ENCODE data around the gene TBC1D22B. TPM values are rescaled to one million over a fixed set of nuclear protein-coding genes. Genes with fewer than 3 reads are reported as not detected.

Gene TBC1D22B
- total RNA-seq, 2 experiments from 2014 or later, result 15.4 TPM

DNA sequence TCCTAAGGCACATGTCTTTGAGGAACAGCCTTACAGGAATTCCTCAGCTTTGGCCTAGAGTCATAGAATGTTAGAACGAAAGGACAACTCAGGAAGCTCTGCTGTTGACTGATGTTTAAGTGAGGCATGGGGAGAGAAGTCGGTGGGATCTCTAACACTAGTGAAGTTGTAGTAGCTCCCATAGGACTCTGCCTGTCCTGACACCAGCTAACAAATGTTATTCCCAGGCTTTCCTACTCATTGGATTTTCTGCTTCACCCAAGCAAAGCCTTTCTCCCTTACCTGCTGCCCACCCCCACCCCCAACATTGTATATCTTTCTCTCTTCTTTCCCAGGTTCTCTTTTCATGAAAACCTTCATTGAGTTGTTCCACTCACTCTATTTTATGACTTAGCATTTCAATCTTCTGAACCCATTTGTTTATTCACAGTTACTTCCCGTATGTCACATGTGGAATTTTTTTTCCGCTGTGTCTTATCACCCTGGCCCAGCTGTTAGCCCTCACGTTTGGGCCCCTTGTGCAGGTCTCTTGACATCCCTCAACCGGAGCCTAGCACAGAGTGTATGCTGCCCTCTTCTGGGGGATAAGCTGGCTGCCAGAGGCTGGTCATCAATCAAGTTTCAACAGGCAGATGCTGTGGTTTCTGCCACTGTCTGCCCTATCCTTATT lies 57.0 kb downstream of the TBC1D22B start:
- ATAC-seq (peak; percentile 84), DNase-seq (peak; percentile 71)
- Mint-ChIP-seq H3K9me3 (ENCODE audit: insufficient read depth) (no peaks in the 10 kb centered on the region), H3K27me3 (ENCODE audit: low read depth) (no peaks in the 10 kb centered on the region), H3K4me3 (no peak overlapping the region), H3K27ac (no peak overlapping the region), H3K36me3 (ENCODE audit: low read depth) (peaks cover 15% of the 10 kb centered on the region), H3K4me1 (ENCODE audit: low read depth) (peaks cover 20% of the 10 kb centered on the region)
- CTCF ChIA-PET, result interaction anchor here (0.7 to 7.8 kb wide), 33 partner anchors 9 to 429 kb away, joined by 3 to 106 read pairs (median 5); partner anchors contain the start of gene C6orf89
- POLR2A ChIA-PET, result interaction anchor here (0.6 kb wide), 2 partner anchors 48 to 109 kb away, joined by 3 read pairs; no protein-coding TSS in a partner anchor

DNA sequence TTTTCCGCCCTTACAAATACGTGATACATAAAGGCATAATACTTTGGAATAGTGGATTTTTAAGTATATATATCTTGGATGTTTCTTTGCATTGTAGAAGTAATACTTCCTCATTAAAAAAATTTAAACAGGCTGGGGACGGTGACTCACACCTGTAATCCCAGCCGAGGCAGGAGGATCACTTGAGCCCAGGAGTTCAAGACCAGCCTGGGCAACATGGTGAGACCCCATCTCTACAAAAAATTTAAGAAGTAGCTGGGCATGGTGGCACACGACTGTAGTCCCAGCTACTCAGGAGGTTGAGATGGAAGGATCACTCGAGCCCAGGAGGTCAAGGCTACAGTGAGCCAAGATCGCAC lies 57.6 kb downstream of the TBC1D22B start:
- peaks cover 20% of the 10 kb centered on the region for H3K4me1 Mint-ChIP-seq (ENCODE audit: low read depth)
- H3K27me3 Mint-ChIP-seq (ENCODE audit: low read depth), result no peaks in the 10 kb centered on the region
- POLR2A ChIA-PET, result no interaction called here
- DNase-seq (no peak), ATAC-seq (no peak)
- peaks cover 14% of the 10 kb centered on the region for H3K36me3 Mint-ChIP-seq (ENCODE audit: low read depth)
- no peak overlapping the region for H3K27ac Mint-ChIP-seq
- CTCF ChIA-PET, result interaction anchor here (0.7 to 7.8 kb wide), 26 partner anchors 9 to 429 kb away, joined by 3 to 106 read pairs (median 6); partner anchors contain the start of gene C6orf89
- no peaks in the 10 kb centered on the region for H3K9me3 Mint-ChIP-seq (ENCODE audit: insufficient read depth)
- H3K4me3 Mint-ChIP-seq, result no peak overlapping the region

DNA sequence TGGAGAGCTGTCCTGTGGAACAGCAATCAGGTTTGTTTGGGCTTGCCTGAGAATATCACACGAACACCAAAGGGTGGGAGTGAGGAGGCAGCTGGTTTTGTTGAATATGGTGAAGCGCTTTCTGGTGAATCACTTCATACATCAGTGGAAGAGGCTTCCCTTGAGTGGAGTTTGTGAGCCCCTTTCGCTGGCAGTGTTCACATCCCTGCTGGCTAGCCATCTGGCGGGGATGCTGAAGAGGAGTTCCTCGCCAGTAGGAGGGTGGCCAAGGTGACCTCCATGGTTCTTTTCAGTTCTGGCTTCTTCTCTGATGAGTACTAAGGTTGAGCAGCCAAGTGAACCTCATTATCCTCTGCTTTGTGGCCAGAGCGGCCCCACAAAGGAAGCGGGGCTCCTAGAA lies 58.5 kb downstream of the TBC1D22B start:
- CTCF ChIA-PET, result interaction anchor here (1.0 to 7.8 kb wide), 9 partner anchors 9 to 296 kb away, joined by 3 to 106 read pairs (median 8); no protein-coding TSS in a partner anchor
- no peak for DNase-seq
- Mint-ChIP-seq H3K27ac (no peak overlapping the region), H3K9me3 (ENCODE audit: insufficient read depth) (no peaks in the 10 kb centered on the region), H3K27me3 (ENCODE audit: low read depth) (no peaks in the 10 kb centered on the region), H3K4me1 (ENCODE audit: low read depth) (peaks cover 17% of the 10 kb centered on the region), H3K4me3 (no peak overlapping the region), H3K36me3 (ENCODE audit: low read depth) (peaks cover 14% of the 10 kb centered on the region)
- POLR2A ChIA-PET, result interaction anchor here (1.3 kb wide), 1 partner anchor 144 kb away, joined by 4 read pairs; no protein-coding TSS in a partner anchor
- no peak for ATAC-seq

DNA sequence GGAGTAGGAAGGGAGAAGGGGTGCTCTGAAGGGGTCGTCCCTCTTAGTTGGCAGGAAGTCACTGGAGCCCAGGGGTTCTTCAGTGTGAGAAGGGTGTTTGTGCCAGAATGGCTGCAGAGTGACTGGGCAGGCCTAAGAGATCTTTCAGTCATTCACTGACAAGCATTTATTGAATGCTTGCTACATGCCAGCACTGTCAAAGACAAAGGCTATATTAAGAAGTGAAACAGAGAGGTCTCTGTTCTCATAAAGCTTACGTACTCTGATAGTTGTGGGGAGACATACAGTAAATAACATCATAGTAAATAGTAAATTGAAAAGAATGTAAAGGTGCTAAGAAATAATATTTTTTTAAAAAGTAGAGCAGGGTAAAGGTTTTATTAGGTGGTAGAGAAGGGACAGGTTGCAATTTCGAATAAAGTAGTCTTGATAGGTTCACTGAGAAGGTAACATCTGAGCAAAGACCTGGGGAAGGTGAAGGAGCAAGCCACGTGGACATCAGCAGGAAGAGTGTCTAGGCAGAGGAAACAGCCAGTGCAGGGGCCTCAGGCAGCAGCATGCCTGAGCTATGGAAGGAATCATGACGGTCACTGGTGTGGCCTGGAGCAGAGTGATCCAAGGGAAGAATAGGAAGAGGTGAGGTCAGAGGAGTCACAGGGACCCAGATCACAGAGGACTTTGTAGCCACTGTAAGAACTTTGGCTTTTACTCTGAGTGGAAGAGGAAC lies 59.9 kb downstream of the TBC1D22B start:
- peaks cover 4% of the 10 kb centered on the region for H3K4me1 Mint-ChIP-seq (ENCODE audit: low read depth)
- ChIA-PET POLR2A (interaction anchor here (0.9 kb wide), 1 partner anchor 60 kb away, joined by 3 read pairs; no protein-coding TSS in a partner anchor), CTCF (interaction anchor here (1.2 to 7.8 kb wide), 3 partner anchors 7 to 297 kb away, joined by 3 to 106 read pairs (median 26); no protein-coding TSS in a partner anchor)
- no peaks in the 10 kb centered on the region for H3K9me3 Mint-ChIP-seq (ENCODE audit: insufficient read depth)
- ATAC-seq, result no peak
- no peak overlapping the region for H3K4me3 Mint-ChIP-seq
- no peak for DNase-seq
- H3K36me3 Mint-ChIP-seq (ENCODE audit: low read depth), result peaks cover 15% of the 10 kb centered on the region
- no peaks in the 10 kb centered on the region for H3K27me3 Mint-ChIP-seq (ENCODE audit: low read depth)
- no peak overlapping the region for H3K27ac Mint-ChIP-seq

DNA sequence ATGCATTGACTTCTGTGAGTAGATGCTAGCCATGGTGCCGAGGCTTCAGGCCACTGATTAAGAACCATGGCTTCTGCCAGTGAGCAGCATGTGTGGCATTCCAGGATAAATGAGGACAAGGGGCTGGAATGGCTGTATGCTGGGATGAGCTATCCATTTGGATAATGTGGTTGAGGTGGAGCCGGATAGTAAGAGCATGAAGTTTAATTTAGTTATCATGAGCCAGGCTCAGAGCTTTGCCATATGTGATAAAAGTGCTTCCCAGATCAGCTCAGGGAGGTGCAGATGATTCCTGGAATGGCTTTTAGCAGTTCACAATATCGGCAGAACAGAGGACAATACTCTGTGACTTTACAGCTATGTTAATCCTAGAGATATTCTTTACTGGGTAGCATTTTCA lies 61.6 kb downstream of the TBC1D22B start:
- DNase-seq (no peak), ATAC-seq (no peak)
- H3K9me3 Mint-ChIP-seq (ENCODE audit: insufficient read depth), result no peaks in the 10 kb centered on the region
- ChIA-PET POLR2A (interaction anchor here (1.2 kb wide), 1 partner anchor 318 kb away, joined by 5 read pairs; no protein-coding TSS in a partner anchor), CTCF (interaction anchor here (1.1 to 1.4 kb wide), 2 partner anchors 108 to 298 kb away, joined by 3 to 4 read pairs; no protein-coding TSS in a partner anchor)
- H3K27me3 Mint-ChIP-seq (ENCODE audit: low read depth), result no peaks in the 10 kb centered on the region
- peaks cover 9% of the 10 kb centered on the region for H3K4me1 Mint-ChIP-seq (ENCODE audit: low read depth)
- no peak overlapping the region for H3K27ac Mint-ChIP-seq
- peaks cover 10% of the 10 kb centered on the region for H3K36me3 Mint-ChIP-seq (ENCODE audit: low read depth)
- no peak overlapping the region for H3K4me3 Mint-ChIP-seq

DNA sequence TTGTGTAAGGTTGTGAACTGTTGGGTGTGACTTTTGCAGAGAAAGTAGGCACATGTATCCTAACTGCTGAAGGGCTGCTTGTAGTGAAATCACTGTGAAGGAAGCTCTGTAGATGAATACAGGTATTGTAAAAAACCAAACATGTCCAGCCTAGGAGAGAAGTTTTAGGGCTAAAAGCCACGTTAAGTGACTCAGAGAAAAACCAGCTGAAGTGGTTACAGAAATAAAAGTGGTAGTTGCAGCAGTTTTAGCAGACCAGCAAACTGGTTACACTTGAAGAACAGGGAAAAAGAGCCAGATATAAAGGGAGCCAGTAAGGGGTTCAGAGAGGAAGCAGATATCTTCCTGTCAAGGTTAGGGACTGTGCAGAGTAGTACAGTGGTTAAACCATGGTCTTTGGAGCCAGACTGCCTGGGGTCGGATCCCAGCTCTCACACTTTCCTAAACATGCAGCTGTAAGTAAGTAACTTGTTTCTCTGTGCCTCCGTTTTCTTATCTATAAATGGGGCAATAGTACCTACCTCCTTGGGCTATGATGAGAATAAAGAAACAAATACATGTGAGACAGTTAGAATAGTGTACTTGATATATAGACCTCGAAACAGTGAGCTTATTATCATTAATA lies 62.4 kb downstream of the TBC1D22B start:
- H3K9me3 Mint-ChIP-seq (ENCODE audit: insufficient read depth), result no peaks in the 10 kb centered on the region
- H3K4me1 Mint-ChIP-seq (ENCODE audit: low read depth), result peaks cover 5% of the 10 kb centered on the region
- H3K36me3 Mint-ChIP-seq (ENCODE audit: low read depth), result peaks cover 7% of the 10 kb centered on the region
- no peak overlapping the region for H3K27ac Mint-ChIP-seq
- H3K4me3 Mint-ChIP-seq, result no peak overlapping the region
- POLR2A ChIA-PET, result interaction anchor here (1.2 kb wide), 1 partner anchor 318 kb away, joined by 5 read pairs; no protein-coding TSS in a partner anchor
- DNase-seq, result no peak
- no peak for ATAC-seq
- CTCF ChIA-PET, result interaction anchor here (0.8 to 1.4 kb wide), 4 partner anchors 108 to 372 kb away, joined by 3 to 4 read pairs (median 4); no protein-coding TSS in a partner anchor
- H3K27me3 Mint-ChIP-seq (ENCODE audit: low read depth), result no peaks in the 10 kb centered on the region

DNA sequence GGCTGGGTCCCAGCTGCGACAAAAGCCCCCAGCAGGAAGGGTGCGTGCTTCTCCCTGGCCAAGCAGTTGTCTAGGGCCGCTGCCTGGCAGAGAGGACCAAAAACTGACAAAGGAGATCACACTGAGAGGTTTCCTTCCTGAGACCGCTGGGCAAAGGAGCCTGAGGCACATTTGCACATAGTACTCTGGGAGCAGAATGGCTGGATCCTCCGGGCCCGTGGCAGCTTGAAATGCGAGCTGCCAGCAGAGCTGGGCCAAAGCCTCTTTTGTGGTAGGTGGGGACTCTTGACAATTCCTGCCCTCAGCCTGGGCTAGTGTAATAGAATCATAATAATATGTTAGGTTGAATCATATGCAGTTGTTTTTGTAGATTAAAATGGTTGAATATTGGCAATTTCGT lies 63.1 kb downstream of the TBC1D22B start:
- no peaks in the 10 kb centered on the region for H3K9me3 Mint-ChIP-seq (ENCODE audit: insufficient read depth)
- H3K27ac Mint-ChIP-seq, result no peak overlapping the region

DNA sequence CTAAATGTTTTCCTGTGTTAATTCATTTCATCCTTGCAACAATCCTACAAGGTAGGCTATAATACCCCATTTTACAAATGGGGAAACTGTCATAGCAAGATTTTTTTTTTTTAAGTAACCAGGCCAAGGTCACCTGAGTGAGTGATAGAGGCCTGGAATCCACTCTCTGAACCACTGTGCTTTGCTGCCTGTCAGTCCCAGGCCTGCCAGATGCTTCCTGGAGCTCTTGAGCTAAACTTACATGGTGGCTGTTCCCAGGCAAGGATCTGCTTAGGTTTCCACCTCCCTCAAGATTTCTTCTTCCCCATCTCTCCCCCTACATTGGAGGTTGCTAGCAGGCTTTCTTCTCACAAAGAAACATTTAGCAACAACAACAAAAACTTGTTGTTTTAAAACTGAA lies 63.5 kb downstream of the TBC1D22B start:
- Mint-ChIP-seq H3K36me3 (ENCODE audit: low read depth) (peaks cover 7% of the 10 kb centered on the region), H3K27ac (no peak overlapping the region), H3K9me3 (ENCODE audit: insufficient read depth) (no peaks in the 10 kb centered on the region), H3K4me1 (ENCODE audit: low read depth) (peaks cover 7% of the 10 kb centered on the region), H3K4me3 (no peak overlapping the region), H3K27me3 (ENCODE audit: low read depth) (no peaks in the 10 kb centered on the region)
- ChIA-PET POLR2A (no interaction called here), CTCF (interaction anchor here (0.6 to 1.3 kb wide), 4 partner anchors 230 to 371 kb away, joined by 3 to 4 read pairs (median 3); no protein-coding TSS in a partner anchor)
- ATAC-seq (no peak), DNase-seq (no peak)

More for the DNA sequence above, 63.1 kb downstream of the TBC1D22B start:
- no peaks in the 10 kb centered on the region for H3K27me3 Mint-ChIP-seq (ENCODE audit: low read depth)
- CTCF ChIA-PET, result interaction anchor here (0.6 to 1.4 kb wide), 5 partner anchors 109 to 372 kb away, joined by 3 to 4 read pairs (median 3); no protein-coding TSS in a partner anchor
- no peak overlapping the region for H3K4me3 Mint-ChIP-seq
- peaks cover 5% of the 10 kb centered on the region for H3K4me1 Mint-ChIP-seq (ENCODE audit: low read depth)
- no peak for DNase-seq
- ATAC-seq, result no peak
- H3K36me3 Mint-ChIP-seq (ENCODE audit: low read depth), result peaks cover 7% of the 10 kb centered on the region
- POLR2A ChIA-PET, result no interaction called here

DNA sequence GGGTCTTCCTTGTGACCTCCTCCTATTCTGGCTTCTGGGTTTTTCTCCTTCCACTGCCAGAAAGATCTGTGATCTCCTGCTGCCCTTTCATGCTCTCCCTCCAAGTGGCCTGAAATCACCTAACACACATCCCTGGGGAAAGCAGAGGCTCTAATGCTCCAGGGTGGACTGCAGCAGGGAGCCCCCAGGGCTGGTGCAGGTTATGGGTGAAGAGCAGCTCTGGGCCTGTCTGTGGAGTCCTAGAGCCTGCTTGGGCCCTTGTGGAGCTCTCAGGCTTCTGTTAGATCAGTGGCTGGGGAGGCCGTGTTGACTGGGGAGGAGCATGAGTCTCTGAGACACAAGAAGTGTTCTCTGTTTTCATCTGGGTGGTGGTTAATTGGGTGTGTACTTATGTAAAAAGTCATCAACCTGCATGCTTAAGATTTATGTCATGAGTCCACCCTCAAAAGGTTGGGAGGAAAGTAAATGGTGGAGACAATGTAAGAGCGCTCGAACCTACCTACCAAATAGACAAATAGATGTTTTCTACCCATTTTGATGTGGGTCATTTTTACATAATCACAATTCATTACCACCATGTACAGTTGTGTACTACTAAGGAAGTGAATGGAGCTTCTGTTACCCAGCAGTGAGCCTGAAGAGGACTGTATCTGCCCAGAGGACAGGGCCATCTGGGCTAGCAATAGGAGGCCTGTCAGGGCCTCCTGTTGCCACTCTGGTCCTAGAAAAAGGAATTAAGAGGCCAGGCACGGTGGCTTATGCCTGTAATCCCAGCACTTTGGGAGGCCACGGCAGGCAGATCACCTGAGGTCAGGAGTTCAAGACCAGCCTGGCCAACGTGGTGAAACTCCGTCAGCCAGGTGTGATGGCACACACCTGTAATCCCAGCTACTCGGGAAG lies 64.2 kb downstream of the TBC1D22B start:
- CTCF ChIA-PET, result interaction anchor here (1.3 kb wide), 1 partner anchor 370 kb away, joined by 3 read pairs; no protein-coding TSS in a partner anchor
- H3K9me3 Mint-ChIP-seq (ENCODE audit: insufficient read depth), result no peaks in the 10 kb centered on the region
- POLR2A ChIA-PET, result interaction anchor here (0.7 kb wide), 1 partner anchor 217 kb away, joined by 3 read pairs; no protein-coding TSS in a partner anchor
- DNase-seq, result no peak
- ATAC-seq, result no peak
- H3K27me3 Mint-ChIP-seq (ENCODE audit: low read depth), result no peaks in the 10 kb centered on the region
- H3K27ac Mint-ChIP-seq, result no peak overlapping the region
- H3K36me3 Mint-ChIP-seq (ENCODE audit: low read depth), result peaks cover 7% of the 10 kb centered on the region
- peaks cover 7% of the 10 kb centered on the region for H3K4me1 Mint-ChIP-seq (ENCODE audit: low read depth)
- no peak overlapping the region for H3K4me3 Mint-ChIP-seq

DNA sequence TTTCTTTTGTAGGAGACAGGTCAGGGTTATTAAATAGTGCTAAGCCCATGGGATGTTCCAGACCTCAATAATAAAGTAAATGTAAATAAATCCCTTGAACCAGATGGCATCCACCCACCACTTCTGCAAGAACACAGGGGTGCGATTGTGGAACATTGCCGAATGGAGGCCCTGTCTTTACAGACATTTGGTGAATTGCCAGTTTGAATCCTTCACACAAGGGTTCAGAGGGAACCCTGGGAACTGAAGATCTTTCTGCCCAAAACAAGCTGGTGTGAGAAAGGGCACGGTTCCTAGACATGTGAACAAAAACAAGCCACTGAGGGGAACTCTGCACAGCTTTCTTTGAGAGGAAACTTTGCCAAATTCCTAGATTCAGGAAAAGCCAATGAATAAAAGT lies 66.0 kb downstream of the TBC1D22B start:
- POLR2A ChIA-PET, result no interaction called here
- Mint-ChIP-seq H3K27ac (no peak overlapping the region), H3K36me3 (ENCODE audit: low read depth) (peaks cover 9% of the 10 kb centered on the region), H3K9me3 (ENCODE audit: insufficient read depth) (no peaks in the 10 kb centered on the region), H3K27me3 (ENCODE audit: low read depth) (no peaks in the 10 kb centered on the region), H3K4me3 (no peak overlapping the region), H3K4me1 (ENCODE audit: low read depth) (peaks cover 7% of the 10 kb centered on the region)
- DNase-seq (no peak), ATAC-seq (no peak)
- CTCF ChIA-PET, result interaction anchor here (1.4 to 4.1 kb wide), 4 partner anchors 8 to 369 kb away, joined by 3 to 26 read pairs (median 4); no protein-coding TSS in a partner anchor
